Jurkat, Clone E6-1 (cell line): ENCODE results near the gene DRD4.
"Not testable (repeated sequence)": the region's sequence is repeated elsewhere in the genome, so short reads cannot be mapped to it uniquely, and the experiment has no call there.

Experiments used
- DNase-seq: peaks from one replicate; pipeline ENCODE4 v3.0.0-alpha.2; 2011; ENCODE audit warnings: low read depth, low spot score
- H3K4me3 ChIP-seq: 2 replicates; pipeline ENCODE4 v1.5.1; 2011; ENCODE audit warnings: mild to moderate bottlenecking, low read length, control low read depth, moderate library complexity

Gene DRD4

GRCh38 chr11:660681-661444, 23.8 kb downstream of the DRD4 start:
- H3K4me3 ChIP-seq: no peak overlapping the region
- no peak for DNase-seq

- DNase-seq: no peak
- no peak overlapping the region for H3K4me3 ChIP-seq
Observed at GRCh38 chr11:662689-663274, 25.7 kb downstream of the DRD4 start.

- no peak for DNase-seq
- H3K4me3 ChIP-seq: no peak overlapping the region
Observed at GRCh38 chr11:665062-665703, 28.1 kb downstream of the DRD4 start.

GRCh38 chr11:665704-666281, 28.7 kb downstream of the DRD4 start:
- no peak for DNase-seq
- H3K4me3 ChIP-seq: no peak overlapping the region

GRCh38 chr11:673866-674265, 36.8 kb downstream of the DRD4 start:
- no peak for DNase-seq
- H3K4me3 ChIP-seq: no peak overlapping the region

GRCh38 chr11:674406-674805, 37.3 kb downstream of the DRD4 start:
- DNase-seq: no peak
- no peak overlapping the region for H3K4me3 ChIP-seq

GRCh38 chr11:678297-678696, 41.2 kb downstream of the DRD4 start:
- DNase-seq: no peak
- H3K4me3 ChIP-seq: no peak overlapping the region

GRCh38 chr11:679271-680207, 42.5 kb downstream of the DRD4 start:
- H3K4me3 ChIP-seq: no peak overlapping the region

GRCh38 chr11:680476-680875, 43.4 kb downstream of the DRD4 start:
- DNase-seq: no peak
- no peak overlapping the region for H3K4me3 ChIP-seq

More at GRCh38 chr11:679271-680207, 42.5 kb downstream of the DRD4 start:
- DNase-seq: no peak

GRCh38 chr11:680970-681369, 43.9 kb downstream of the DRD4 start:
- H3K4me3 ChIP-seq: no peak overlapping the region
- DNase-seq: no peak

- no peak overlapping the region for H3K4me3 ChIP-seq
- no peak for DNase-seq
Observed at GRCh38 chr11:686451-687243, 49.6 kb downstream of the DRD4 start.

- no peak for DNase-seq
- no peak overlapping the region for H3K4me3 ChIP-seq
Observed at GRCh38 chr11:687751-688150, 50.7 kb downstream of the DRD4 start.

GRCh38 chr11:688681-689080, 51.6 kb downstream of the DRD4 start:
- no peak overlapping the region for H3K4me3 ChIP-seq
- DNase-seq: no peak

GRCh38 chr11:689625-690024, 52.6 kb downstream of the DRD4 start:
- DNase-seq: no peak
- no peak overlapping the region for H3K4me3 ChIP-seq

GRCh38 chr11:690244-690643, 53.2 kb downstream of the DRD4 start:
- H3K4me3 ChIP-seq, DNase-seq: not testable (repeated sequence)
